GM23338 (cell line): Measurements from ENCODE around the gene TRIM44. TPM values are rescaled to one million over a fixed set of nuclear protein-coding genes. Genes with fewer than 3 reads are reported as not detected.

Experiments
- ATAC-seq: fragments of 200-7000 bp; cut with Tn5 transposase; 3 replicates; pipeline ENCODE4 v1.9.1; 2020
- DNase-seq: peaks from one replicate; pipeline ENCODE4 v3.0.0-alpha.2; 2015; ENCODE audit warnings: low spot score
- H2AFZ ChIP-seq: fragments of 200-600 bp; sonication (generic); 2 replicates; pipeline ENCODE4 v1.8.0; 2016; ENCODE audit warnings: antibody characterized with exemption, mild to moderate bottlenecking, moderate library complexity
- H3F3A ChIP-seq: fragments of 200-600 bp; sonication (generic); replicated peaks from 2 replicates; pipeline ENCODE4 v1.8.0; 2017; ENCODE audit warnings: antibody characterized with exemption, mixed run types, low read depth
- H3K27ac ChIP-seq: fragments of 200-600 bp; sonication (generic); 2 replicates; pipeline ENCODE4 v1.6.1; 2016; ENCODE audit warnings: low read depth
- H3K27me3 ChIP-seq: fragments of 200-600 bp; sonication (generic); 2 replicates; pipeline ENCODE4 v1.8.0; 2016; ENCODE audit warnings: mild to moderate bottlenecking, mixed run types, moderate library complexity; ENCODE audit not compliant: insufficient read depth
- H3K36me3 ChIP-seq: fragments of 200-600 bp; sonication (generic); 2 replicates; pipeline ENCODE4 v1.8.0; 2016; ENCODE audit warnings: mild to moderate bottlenecking; ENCODE audit not compliant: insufficient read depth
- H3K4me1 ChIP-seq: fragments of 200-600 bp; sonication (generic); 2 replicates; pipeline ENCODE4 v1.8.0; 2016; ENCODE audit warnings: mild to moderate bottlenecking, moderate library complexity; ENCODE audit not compliant: insufficient read depth
- H3K4me2 ChIP-seq: fragments of 200-600 bp; sonication (generic); 2 replicates; pipeline ENCODE4 v1.7.1; 2017; ENCODE audit warnings: mixed run types
- H3K4me3 ChIP-seq: fragments of 200-600 bp; sonication (generic); 2 replicates; pipeline ENCODE4 v1.6.1; 2016; ENCODE audit warnings: mixed run types
- H3K79me2 ChIP-seq: fragments of 200-600 bp; sonication (generic); replicated peaks from 2 replicates; pipeline ENCODE4 v1.8.0; 2017; ENCODE audit warnings: mild to moderate bottlenecking; ENCODE audit not compliant: insufficient read depth
- H3K9me2 ChIP-seq: fragments of 200-600 bp; sonication (generic); 2 replicates; pipeline ENCODE4 v1.8.0; 2017; ENCODE audit not compliant: insufficient read depth
- H4K20me1 ChIP-seq: fragments of 200-600 bp; sonication (generic); replicated peaks from 2 replicates; pipeline ENCODE4 v1.8.0; 2017; ENCODE audit warnings: mild to moderate bottlenecking; ENCODE audit not compliant: insufficient read depth
- H3K27ac Mint-ChIP-seq: 2 replicates; pipeline ENCODE4 v1.8.0; 2020; ENCODE audit warnings: inconsistent platforms, mild to moderate bottlenecking, moderate library complexity, mixed read lengths
- H3K27me3 Mint-ChIP-seq: 3 replicates; pipeline ENCODE4 v1.8.0; 2022; ENCODE audit warnings: low read depth, mild to moderate bottlenecking, moderate library complexity, mixed read lengths, inconsistent platforms; ENCODE audit not compliant: insufficient read depth, poor library complexity
- H3K36me3 Mint-ChIP-seq: 3 replicates; pipeline ENCODE4 v1.8.0; 2021; ENCODE audit warnings: low read depth, mild to moderate bottlenecking, inconsistent platforms, moderate library complexity, mixed read lengths
- H3K4me1 Mint-ChIP-seq: 3 replicates; pipeline ENCODE4 v1.8.0; 2020; ENCODE audit warnings: mild to moderate bottlenecking, inconsistent platforms, mixed read lengths
- H3K4me3 Mint-ChIP-seq: 3 replicates; pipeline ENCODE4 v1.8.0; 2021; ENCODE audit warnings: moderate library complexity, mild to moderate bottlenecking, inconsistent platforms, mixed read lengths
- H3K9me3 Mint-ChIP-seq: 3 replicates; pipeline ENCODE4 v1.8.0; 2020; ENCODE audit warnings: moderate library complexity, mild to moderate bottlenecking, inconsistent platforms, mixed read lengths
- CTCF ChIP-seq, 2 experiments: fragments of 200-600 bp in 1 of 2; sonication (generic) in 1 of 2; conservative IDR thresholded peaks; 2 replicates each; pipeline versions ENCODE4 v1.5.1 to v1.6.1; 2016 to 2017; ENCODE audit warnings: antibody characterized with exemption in 2 of 2, low read depth in 2 of 2, mild to moderate bottlenecking in 2 of 2, moderate library complexity in 1 of 2
- EZH2phosphoT487 ChIP-seq: fragments of 200-600 bp; sonication (generic); IDR thresholded peaks from one replicate; pipeline ENCODE4 v1.8.1; 2018; ENCODE audit warnings: antibody characterized with exemption; ENCODE audit not compliant: unreplicated experiment
- JUNB ChIP-seq: IDR thresholded peaks from one replicate; pipeline ENCODE4 v1.6.1; 2016; ENCODE audit warnings: antibody characterized with exemption; ENCODE audit not compliant: unreplicated experiment
- NANOG ChIP-seq: IDR thresholded peaks from 2 replicates; pipeline ENCODE4 v1.6.1; 2016; ENCODE audit warnings: antibody characterized with exemption, borderline replicate concordance
- REST ChIP-seq: IDR thresholded peaks from one replicate; pipeline ENCODE4 v1.6.1; 2018; ENCODE audit warnings: antibody characterized with exemption; ENCODE audit not compliant: unreplicated experiment
- ZNF114 ChIP-seq: fragments of 250-450 bp; sonication (Bioruptor Pico); IDR thresholded peaks from 2 replicates; pipeline ENCODE4 v1.5.0; 2020; ENCODE audit warnings: mild to moderate bottlenecking, moderate library complexity
- polyA plus RNA-seq: library from polyadenylated mRNA; unstranded; fragments of >200 nt; fragmentation: Nextera tagmentation; extraction: Ambion mirVana; gene quantifications from 2 replicates; pipeline ENCODE4 v1.2.1, GENCODE V29; 2016
- total RNA-seq: library from RNA; depleted of rRNA; stranded (reverse); fragments of >200 nt; shearing (Covaris generic); gene quantifications from 2 replicates; pipeline ENCODE4 v1.2.3, GENCODE V29; 2014
- TF ChIP-seq, protein P1 (sequence below): IDR thresholded peaks from 2 replicates; pipeline ENCODE4 v1.6.1; 2016; ENCODE audit warnings: antibody characterized with exemption

Gene TRIM44
- total and polyA plus RNA-seq, 2 experiments from 2014 or later, result 10.3 to 10.4 TPM

DNA sequence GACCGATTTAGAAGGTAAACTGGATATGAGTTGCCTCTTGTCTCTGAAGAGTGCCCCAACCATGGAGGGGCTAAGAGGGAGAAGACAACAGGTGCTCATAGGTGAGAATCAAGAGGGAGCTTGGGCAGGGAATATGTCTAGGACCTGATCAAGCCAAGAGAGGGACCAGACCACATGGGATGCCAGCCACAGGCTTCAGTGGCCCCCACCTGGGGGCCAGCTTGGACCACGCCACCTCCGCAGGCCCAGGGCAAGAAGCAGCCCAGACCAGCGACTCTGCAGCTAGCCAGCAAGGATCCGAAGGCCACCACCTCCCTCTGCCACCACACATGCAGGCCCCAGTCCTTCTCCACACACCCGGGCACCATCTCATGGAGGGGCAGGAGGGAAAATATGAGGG is 188.8 kb downstream of the TRIM44 start:
- no peak for DNase-seq
- Histone ChIP-seq H3K9me2 (no peaks in the 10 kb centered on the region), H3K4me2 (no peak overlapping the region), H2AFZ (peak overlapping the region; percentile 6; the same call in 1 of the 2 replicates), H3K4me1 (0 out of 2 replicates have a peak, but pooled peaks cover 3% of the 10 kb centered on the region), H3K27me3 (no peaks in the 10 kb centered on the region), H3F3A (no peaks in the 10 kb centered on the region), H3K4me3 (no peak overlapping the region), H3K36me3 (no peaks in the 10 kb centered on the region), H3K79me2 (no peaks in the 10 kb centered on the region), H3K27ac (no peak overlapping the region), H4K20me1 (no peaks in the 10 kb centered on the region)
- Mint-ChIP-seq H3K27me3 (peaks cover 2% of the 10 kb centered on the region), H3K4me1 (peaks cover 3% of the 10 kb centered on the region; the same call in 2 of the 3 replicates), H3K4me3 (no peak overlapping the region), H3K27ac (no peak overlapping the region), H3K9me3 (no peaks in the 10 kb centered on the region), H3K36me3 (no peaks in the 10 kb centered on the region)
- ATAC-seq, result no peak
- TF ChIP-seq ZNF114 (CRISPR knock-in tag), result no peak
- TF ChIP-seq, protein P1, sequence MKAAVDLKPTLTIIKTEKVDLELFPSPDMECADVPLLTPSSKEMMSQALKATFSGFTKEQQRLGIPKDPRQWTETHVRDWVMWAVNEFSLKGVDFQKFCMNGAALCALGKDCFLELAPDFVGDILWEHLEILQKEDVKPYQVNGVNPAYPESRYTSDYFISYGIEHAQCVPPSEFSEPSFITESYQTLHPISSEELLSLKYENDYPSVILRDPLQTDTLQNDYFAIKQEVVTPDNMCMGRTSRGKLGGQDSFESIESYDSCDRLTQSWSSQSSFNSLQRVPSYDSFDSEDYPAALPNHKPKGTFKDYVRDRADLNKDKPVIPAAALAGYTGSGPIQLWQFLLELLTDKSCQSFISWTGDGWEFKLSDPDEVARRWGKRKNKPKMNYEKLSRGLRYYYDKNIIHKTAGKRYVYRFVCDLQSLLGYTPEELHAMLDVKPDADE, result no peak
- TF ChIP-seq JUNB, result no peak

DNA sequence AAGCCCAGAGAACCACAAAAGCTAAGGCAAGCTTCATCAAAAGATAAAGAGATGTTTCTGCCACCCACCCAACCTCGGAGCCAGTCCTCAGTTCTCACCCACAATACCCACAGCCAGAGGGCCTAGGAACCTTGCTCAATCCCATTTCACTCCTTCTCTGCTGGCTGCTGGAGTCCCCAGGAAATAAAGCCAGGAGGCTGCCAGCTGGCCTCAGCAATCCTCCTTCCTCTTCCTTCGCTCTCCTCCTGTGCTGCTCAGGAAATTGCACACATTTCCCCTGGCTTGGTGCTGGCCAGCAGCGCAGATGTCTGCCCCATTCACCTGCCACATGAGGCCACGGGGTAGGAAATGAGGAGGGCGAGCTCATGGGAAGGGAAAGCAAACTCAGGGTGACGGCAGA is 189.5 kb downstream of the TRIM44 start:
- TF ChIP-seq CTCF (conservative IDR thresholded peaks at IDR 0.05; ENCODE audit: low read depth in 2 of 2), result no peak
- no peak for TF ChIP-seq NANOG
- no peak for TF ChIP-seq REST
- no peak for TF ChIP-seq EZH2phosphoT487
- TF ChIP-seq ZNF114 (CRISPR knock-in tag), result no peak
- TF ChIP-seq, protein P1, result no peak
- no peaks in the 10 kb centered on the region for H3K9me3 Mint-ChIP-seq
- H3K4me3 ChIP-seq, result no peak overlapping the region
- H3K27ac ChIP-seq, result no peak overlapping the region
- H3K27ac Mint-ChIP-seq, result no peak overlapping the region; the same call in 1 of the 2 replicates
- H2AFZ ChIP-seq, result peak overlapping the region; percentile 6; the same call in 1 of the 2 replicates
- H3K27me3 Mint-ChIP-seq, result peaks cover 2% of the 10 kb centered on the region
- no peak overlapping the region for H3K4me2 ChIP-seq
- no peaks in the 10 kb centered on the region for H3F3A ChIP-seq
- H3K4me1 ChIP-seq, result 0 out of 2 replicates have a peak, but pooled peaks cover 3% of the 10 kb centered on the region
- no peaks in the 10 kb centered on the region for H3K36me3 Mint-ChIP-seq
- DNase-seq (no peak), ATAC-seq (no peak)
- no peaks in the 10 kb centered on the region for H3K79me2 ChIP-seq
- no peaks in the 10 kb centered on the region for H4K20me1 ChIP-seq
- H3K9me2 ChIP-seq, result no peaks in the 10 kb centered on the region
- H3K36me3 ChIP-seq, result no peaks in the 10 kb centered on the region
- H3K27me3 ChIP-seq, result no peaks in the 10 kb centered on the region
- H3K4me1 Mint-ChIP-seq, result peaks cover 3% of the 10 kb centered on the region; the same call in 2 of the 3 replicates
- H3K4me3 Mint-ChIP-seq, result no peak overlapping the region
